SU-DHL-6 (cell line): Measurements from ENCODE around the gene LASP1.

Experiments used
- H2AFZ ChIP-seq: fragments of 200-600 bp; sonication (generic); 2 replicates; pipeline ENCODE4 v1.6.1; 2014; ENCODE audit warnings: low read depth, mild to moderate bottlenecking, moderate library complexity, mixed read lengths, antibody characterized with exemption, low read length; ENCODE audit not compliant: severe bottlenecking
- H3F3A ChIP-seq: fragments of 200-600 bp; shearing (Covaris generic); 2 replicates; pipeline ENCODE4 v1.6.0; 2016; ENCODE audit warnings: antibody characterized with exemption, mild to moderate bottlenecking; ENCODE audit not compliant: insufficient read depth
- H3K27ac ChIP-seq: fragments of 200-600 bp; sonication (generic); 2 replicates; pipeline ENCODE4 v1.5.1; 2016; ENCODE audit warnings: low read depth, mild to moderate bottlenecking, low read length, moderate library complexity, mixed read lengths
- H3K27me3 ChIP-seq: fragments of 200-600 bp; sonication (generic), shearing (Covaris generic); 2 replicates; pipeline ENCODE4 v1.6.0; 2014; ENCODE audit warnings: mild to moderate bottlenecking, low read length
- H3K36me3 ChIP-seq: fragments of 200-600 bp; sonication (generic); 2 replicates; pipeline ENCODE4 v1.6.1; 2014; ENCODE audit warnings: mild to moderate bottlenecking, low read length, mixed read lengths
- H3K4me2 ChIP-seq: fragments of 300-600, 200-600 bp; shearing (Covaris generic), sonication (generic); 2 replicates; pipeline ENCODE4 v1.6.0; 2014; ENCODE audit warnings: low read length, low read depth, mild to moderate bottlenecking; ENCODE audit not compliant: poor library complexity, severe bottlenecking
- H3K4me3 ChIP-seq: fragments of 200-600 bp; sonication (generic); 2 replicates; pipeline ENCODE4 v1.5.1; 2014; ENCODE audit warnings: antibody characterized with exemption, low read length, mild to moderate bottlenecking, mixed read lengths; ENCODE audit not compliant: insufficient read depth, poor library complexity, severe bottlenecking
- H3K79me2 ChIP-seq: fragments of 200-600 bp; sonication (generic); 2 replicates; pipeline ENCODE4 v1.6.1; 2014; ENCODE audit warnings: mild to moderate bottlenecking, low read length, moderate library complexity; ENCODE audit not compliant: insufficient read depth
- H3K9ac ChIP-seq: fragments of 200-600 bp; sonication (generic); 2 replicates; pipeline ENCODE4 v1.7.0; 2014; ENCODE audit warnings: mild to moderate bottlenecking, low read length
- H3K9me2 ChIP-seq: fragments of 200-600 bp; sonication (generic); replicated peaks from 2 replicates; pipeline ENCODE4 v1.6.1; 2014; ENCODE audit warnings: low read length; ENCODE audit not compliant: insufficient read depth
- H3K9me3 ChIP-seq: fragments of 200-600 bp; sonication (generic); 2 replicates; pipeline ENCODE4 v1.6.1; 2014; ENCODE audit warnings: low read length, mixed read lengths; ENCODE audit not compliant: insufficient read depth
- H4K20me1 ChIP-seq: fragments of 200-600 bp; sonication (generic); 2 replicates; pipeline ENCODE4 v1.6.1; 2014; ENCODE audit warnings: low read depth, mild to moderate bottlenecking, antibody characterized with exemption, low read length, moderate library complexity, mixed read lengths
- EZH2phosphoT487 ChIP-seq: fragments of 200-600 bp; sonication (generic), shearing (Covaris generic); conservative IDR thresholded peaks from 2 replicates; pipeline ENCODE4 v1.6.1; 2018; ENCODE audit warnings: mild to moderate bottlenecking, antibody characterized with exemption, low read length, moderate library complexity, mixed read lengths
- TF ChIP-seq, protein P1 (sequence below): fragments of 200-600 bp; sonication (generic); IDR thresholded peaks from one replicate; pipeline ENCODE4 v1.5.1; 2017; ENCODE audit warnings: antibody characterized with exemption, mild to moderate bottlenecking, low read length, moderate library complexity; ENCODE audit not compliant: insufficient read depth, poor library complexity, severe bottlenecking

The LASP1 gene

DNA sequence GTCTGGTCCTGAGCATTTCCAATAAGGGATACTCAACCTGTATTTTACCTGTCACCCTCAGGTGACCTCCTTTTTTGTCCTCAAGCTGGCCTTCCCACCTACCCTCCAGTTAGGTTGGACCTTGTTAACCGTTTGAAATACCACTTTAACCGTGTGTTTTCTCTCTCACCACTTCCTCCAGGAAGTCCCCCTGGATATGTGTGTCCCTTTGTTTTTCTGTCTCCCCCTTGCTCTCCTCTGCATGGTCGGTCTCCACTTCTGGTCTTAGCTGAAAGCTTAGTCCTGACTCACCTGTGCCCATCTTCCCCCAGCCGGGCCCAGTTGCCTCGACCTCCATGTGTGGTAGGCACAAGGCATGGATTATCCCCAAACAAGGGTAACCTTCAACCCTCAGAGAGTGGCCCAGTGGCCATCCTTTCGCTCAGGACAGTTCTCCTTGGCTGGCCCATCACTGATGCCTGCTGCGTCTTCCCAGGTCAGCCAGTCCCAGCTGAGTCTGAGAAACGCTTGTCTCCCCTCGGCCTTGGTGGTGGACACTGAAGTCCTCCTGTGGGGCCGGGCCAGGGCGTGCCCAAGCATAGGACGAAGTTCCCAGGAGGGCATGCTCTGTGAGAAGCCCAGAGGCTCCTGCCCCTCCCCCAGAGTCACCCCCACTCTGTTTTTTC is 20.0 kb downstream of the LASP1 start:
- no peaks in the 10 kb centered on the region for H3K9me2 ChIP-seq
- no peaks in the 10 kb centered on the region for H3K9me3 ChIP-seq
- no peaks in the 10 kb centered on the region for H3K36me3 ChIP-seq
- no peaks in the 10 kb centered on the region for H3K27me3 ChIP-seq
- H3K9ac ChIP-seq: no peak overlapping the region
- no peaks in the 10 kb centered on the region for H4K20me1 ChIP-seq
- no peak overlapping the region for H3K4me2 ChIP-seq
- no peak overlapping the region for H3K4me3 ChIP-seq
- H3K79me2 ChIP-seq: peaks cover 27% of the 10 kb centered on the region; the same call in 1 of the 2 replicates
- H3K27ac ChIP-seq: no peak overlapping the region
- H2AFZ ChIP-seq: no peak overlapping the region
- TF ChIP-seq, protein P1, sequence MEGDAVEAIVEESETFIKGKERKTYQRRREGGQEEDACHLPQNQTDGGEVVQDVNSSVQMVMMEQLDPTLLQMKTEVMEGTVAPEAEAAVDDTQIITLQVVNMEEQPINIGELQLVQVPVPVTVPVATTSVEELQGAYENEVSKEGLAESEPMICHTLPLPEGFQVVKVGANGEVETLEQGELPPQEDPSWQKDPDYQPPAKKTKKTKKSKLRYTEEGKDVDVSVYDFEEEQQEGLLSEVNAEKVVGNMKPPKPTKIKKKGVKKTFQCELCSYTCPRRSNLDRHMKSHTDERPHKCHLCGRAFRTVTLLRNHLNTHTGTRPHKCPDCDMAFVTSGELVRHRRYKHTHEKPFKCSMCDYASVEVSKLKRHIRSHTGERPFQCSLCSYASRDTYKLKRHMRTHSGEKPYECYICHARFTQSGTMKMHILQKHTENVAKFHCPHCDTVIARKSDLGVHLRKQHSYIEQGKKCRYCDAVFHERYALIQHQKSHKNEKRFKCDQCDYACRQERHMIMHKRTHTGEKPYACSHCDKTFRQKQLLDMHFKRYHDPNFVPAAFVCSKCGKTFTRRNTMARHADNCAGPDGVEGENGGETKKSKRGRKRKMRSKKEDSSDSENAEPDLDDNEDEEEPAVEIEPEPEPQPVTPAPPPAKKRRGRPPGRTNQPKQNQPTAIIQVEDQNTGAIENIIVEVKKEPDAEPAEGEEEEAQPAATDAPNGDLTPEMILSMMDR: no peak
- TF ChIP-seq EZH2phosphoT487: no peak
- H3F3A ChIP-seq: no peaks in the 10 kb centered on the region

DNA sequence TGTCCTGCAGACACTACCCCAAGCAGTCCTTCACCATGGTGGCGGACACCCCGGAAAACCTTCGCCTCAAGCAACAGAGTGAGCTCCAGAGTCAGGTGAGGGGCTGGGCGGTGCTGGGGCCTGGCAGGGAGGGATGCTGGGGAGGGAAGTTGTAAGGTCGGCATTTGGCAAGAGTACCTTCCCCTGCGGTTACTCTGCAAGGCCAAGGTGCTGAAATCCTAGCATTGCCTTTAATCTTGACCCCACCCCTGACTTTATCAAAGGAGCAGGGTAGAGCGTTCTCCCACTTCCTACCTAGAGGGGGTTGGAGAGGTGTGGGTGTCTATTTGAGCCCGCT is 20.5 kb downstream of the LASP1 start:
- no peaks in the 10 kb centered on the region for H3K27me3 ChIP-seq
- no peaks in the 10 kb centered on the region for H3K36me3 ChIP-seq
- TF ChIP-seq EZH2phosphoT487: no peak
- TF ChIP-seq, protein P1: no peak
- no peak overlapping the region for H3K4me2 ChIP-seq
- no peaks in the 10 kb centered on the region for H3K9me2 ChIP-seq
- H3K9ac ChIP-seq: no peak overlapping the region
- H2AFZ ChIP-seq: no peak overlapping the region
- peaks cover 22% of the 10 kb centered on the region; the same call in 1 of the 2 replicates for H3K79me2 ChIP-seq
- no peak overlapping the region for H3K4me3 ChIP-seq
- no peak overlapping the region for H3K27ac ChIP-seq
- no peaks in the 10 kb centered on the region for H3K9me3 ChIP-seq
- H3F3A ChIP-seq: no peaks in the 10 kb centered on the region
- no peaks in the 10 kb centered on the region for H4K20me1 ChIP-seq

DNA sequence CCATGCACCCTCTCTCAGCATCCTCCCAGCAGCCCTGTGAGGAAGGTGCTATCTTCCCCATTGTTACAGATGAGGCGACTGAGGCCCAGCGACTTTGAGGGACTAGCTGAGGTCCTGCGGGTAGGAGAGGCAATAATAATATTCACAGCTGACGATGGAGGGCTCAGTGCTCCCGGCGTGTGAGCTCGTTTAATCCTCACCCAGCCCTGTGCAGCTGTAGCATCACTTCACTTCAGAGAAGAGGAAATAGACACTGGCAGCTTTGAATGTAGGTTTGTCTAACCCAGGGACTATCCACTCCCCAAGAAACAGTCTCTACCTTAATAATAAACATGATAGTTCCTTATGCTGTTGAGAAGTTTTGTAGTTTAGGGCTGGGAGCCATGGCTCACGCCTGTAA is 21.6 kb downstream of the LASP1 start:
- no peak for TF ChIP-seq EZH2phosphoT487
- no peaks in the 10 kb centered on the region for H3K9me3 ChIP-seq
- H3K79me2 ChIP-seq: peaks cover 12% of the 10 kb centered on the region; the same call in 1 of the 2 replicates
- H3K4me2 ChIP-seq: no peak overlapping the region
- no peak overlapping the region for H3K9ac ChIP-seq
- no peaks in the 10 kb centered on the region for H3F3A ChIP-seq
- no peaks in the 10 kb centered on the region for H3K27me3 ChIP-seq
- no peaks in the 10 kb centered on the region for H4K20me1 ChIP-seq
- no peaks in the 10 kb centered on the region for H3K9me2 ChIP-seq
- H3K27ac ChIP-seq: no peak overlapping the region
- no peak overlapping the region for H2AFZ ChIP-seq
- no peaks in the 10 kb centered on the region for H3K36me3 ChIP-seq
- no peak overlapping the region for H3K4me3 ChIP-seq

DNA sequence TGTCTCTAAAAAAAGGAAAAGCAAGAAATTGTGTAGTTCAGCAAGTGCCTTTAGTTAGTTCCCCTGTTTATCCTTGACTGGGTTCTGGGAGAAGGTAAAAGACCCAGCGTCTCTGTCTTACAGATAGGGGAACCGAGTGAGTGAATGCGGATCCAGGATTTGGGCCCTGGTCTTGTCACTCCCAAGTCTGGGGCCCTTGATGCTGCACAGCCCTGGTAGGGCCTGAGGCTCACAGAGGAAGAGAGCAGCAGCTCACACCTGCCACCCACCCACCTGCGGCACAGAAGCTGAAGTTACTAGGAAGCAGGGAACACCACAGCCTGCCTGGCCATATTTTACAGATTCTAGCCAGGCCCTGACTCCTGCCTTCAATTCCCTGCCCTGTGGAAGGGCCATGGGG is 22.2 kb downstream of the LASP1 start:
- H4K20me1 ChIP-seq: no peaks in the 10 kb centered on the region
- H3K79me2 ChIP-seq: 0 out of 2 replicates have a peak, but pooled peaks cover 6% of the 10 kb centered on the region
- H3K4me2 ChIP-seq: no peak overlapping the region
- no peak overlapping the region for H3K27ac ChIP-seq
- no peaks in the 10 kb centered on the region for H3K36me3 ChIP-seq
- no peaks in the 10 kb centered on the region for H3K9me2 ChIP-seq
- TF ChIP-seq EZH2phosphoT487: no peak
- TF ChIP-seq, protein P1: no peak
- H2AFZ ChIP-seq: no peak overlapping the region
- no peaks in the 10 kb centered on the region for H3F3A ChIP-seq
- no peak overlapping the region for H3K4me3 ChIP-seq
- no peak overlapping the region for H3K9ac ChIP-seq
- no peaks in the 10 kb centered on the region for H3K27me3 ChIP-seq
- no peaks in the 10 kb centered on the region for H3K9me3 ChIP-seq
